ENCODE measurements around the gene TMEM184A. TPM values are rescaled to one million over a fixed set of nuclear protein-coding genes. Genes with fewer than 3 reads are reported as not detected.

TMEM184A gene
- total and polyA plus RNA-seq, 2 of the 13 experiments (the other 11 are each of a cell fraction or from before 2014, with no cell fraction given): 9.5 to 20.4 TPM

DNA sequence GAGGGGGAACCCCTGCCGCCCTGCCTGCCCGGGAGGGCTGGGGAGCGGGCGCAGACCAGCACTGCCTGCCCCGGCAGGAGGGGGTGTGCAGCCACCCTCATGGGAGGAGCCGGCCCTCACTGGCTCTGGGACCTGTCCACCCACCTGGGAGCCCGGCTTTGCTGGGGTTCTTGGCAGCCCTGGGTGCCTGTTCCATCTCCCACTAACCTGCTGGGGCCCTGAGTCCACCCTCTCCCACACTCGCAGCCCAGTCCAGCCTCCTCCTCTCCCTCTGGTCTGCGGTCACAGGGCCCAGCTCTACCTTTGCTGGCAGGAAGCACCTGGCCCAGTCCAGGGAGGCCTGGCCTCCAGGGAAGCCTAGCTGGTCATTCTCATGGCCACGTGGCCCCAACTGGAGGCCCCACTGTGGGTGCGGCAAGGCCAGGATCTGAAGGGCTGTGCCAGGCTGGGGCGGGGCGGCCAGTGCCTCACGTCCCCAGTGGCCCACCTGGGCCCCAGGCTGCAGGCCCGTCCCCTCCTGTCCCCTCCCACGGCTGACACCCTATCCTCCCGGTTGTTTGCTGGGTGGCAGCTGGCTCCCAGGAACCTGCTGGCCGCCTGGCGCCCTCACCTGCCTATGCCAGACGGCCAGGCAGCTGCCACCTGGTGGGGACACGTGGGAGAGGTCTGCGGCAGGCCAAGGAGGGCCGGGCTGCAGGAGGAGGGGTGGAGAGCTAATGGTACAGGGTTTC is at the start of gene TMEM184A (continued):
- TF ChIP-seq GMEB1 (CRISPR knock-in tag; IDR thresholded peaks at IDR 0.05; ENCODE audit: borderline replicate concordance) (peak; percentile 52), ZNF629 (CRISPR knock-in tag; conservative IDR thresholded peaks at IDR 0.05) (peak; percentile 54; the same call in 1 of the 2 replicates), MTERF4 (CRISPR knock-in tag; IDR thresholded peaks at IDR 0.05) (peak; percentile 92), MED13 (CRISPR knock-in tag; IDR thresholded peaks at IDR 0.05) (no peak; the same call in 1 of the 2 replicates), SOX6 (IDR thresholded peaks at IDR 0.05) (no peak), SOX6 (CRISPR knock-in tag; IDR thresholded peaks at IDR 0.05) (peak; percentile 57), PAF1 (CRISPR knock-in tag; IDR thresholded peaks at IDR 0.05) (no peak), MAF1 (CRISPR knock-in tag; IDR thresholded peaks at IDR 0.05; ENCODE audit: borderline replicate concordance) (peak; percentile 90; the same call in 1 of the 2 replicates), TOE1 (CRISPR knock-in tag; IDR thresholded peaks at IDR 0.05) (no peak), ELK4 (CRISPR knock-in tag; IDR thresholded peaks at IDR 0.05; ENCODE audit: borderline replicate concordance) (no peak), ZNF766 (CRISPR knock-in tag; IDR thresholded peaks at IDR 0.05; ENCODE audit: borderline replicate concordance) (peak; percentile 94; the same call in 1 of the 2 replicates), ZNF607 (CRISPR knock-in tag; IDR thresholded peaks at IDR 0.05; ENCODE audit: borderline replicate concordance) (peak; percentile 97), ZNF572 (CRISPR knock-in tag; IDR thresholded peaks at IDR 0.05) (peak; percentile 92), IKZF4 (CRISPR knock-in tag; IDR thresholded peaks at IDR 0.05; ENCODE audit: borderline replicate concordance, low read depth, not compliant biosample characterization) (peak; percentile 24), ZNF660 (CRISPR knock-in tag; IDR thresholded peaks at IDR 0.05; ENCODE audit: borderline replicate concordance, low read depth) (no peak), ZMAT3 (CRISPR knock-in tag; conservative IDR thresholded peaks at IDR 0.05) (peak; percentile 81), ZSCAN22 (CRISPR knock-in tag; IDR thresholded peaks at IDR 0.05) (peak; percentile 56; the same call in 1 of the 2 replicates), SIX4 (CRISPR knock-in tag; IDR thresholded peaks at IDR 0.05) (peak; percentile 39; the same call in 1 of the 2 replicates), HNF1B (CRISPR knock-in tag; IDR thresholded peaks at IDR 0.05) (peak; percentile 95), ZNF589 (CRISPR knock-in tag; conservative IDR thresholded peaks at IDR 0.05) (0 out of 2 replicates have a peak, but pooled peaks have one; percentile 42), JDP2 (CRISPR knock-in tag; IDR thresholded peaks at IDR 0.05; ENCODE audit: borderline replicate concordance) (no peak; the same call in 1 of the 2 replicates), ZSCAN30 (CRISPR knock-in tag; IDR thresholded peaks at IDR 0.05) (no peak), HMG20B (CRISPR knock-in tag; conservative IDR thresholded peaks at IDR 0.05) (no peak; the same call in 1 of the 2 replicates), CENPX (CRISPR knock-in tag; IDR thresholded peaks at IDR 0.05) (no peak)
- TF ChIP-seq, protein P1, sequence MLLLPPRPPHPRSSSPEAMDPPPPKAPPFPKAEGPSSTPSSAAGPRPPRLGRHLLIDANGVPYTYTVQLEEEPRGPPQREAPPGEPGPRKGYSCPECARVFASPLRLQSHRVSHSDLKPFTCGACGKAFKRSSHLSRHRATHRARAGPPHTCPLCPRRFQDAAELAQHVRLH (CRISPR knock-in tag; IDR thresholded peaks at IDR 0.05; ENCODE audit: borderline replicate concordance, low read depth): peak; percentile 66; the same call in 1 of the 2 replicates

All from HepG2 (cell line).